Measurements from ENCODE around the gene CHRDL2. TPM values are rescaled to one million over a fixed set of nuclear protein-coding genes. Genes with fewer than 3 reads are reported as not detected.

The CHRDL2 gene
- total and polyA plus RNA-seq, 2 donors (not counting 3 experiments of a cell fraction or from before 2014, with no cell fraction given), result not detected

DNA sequence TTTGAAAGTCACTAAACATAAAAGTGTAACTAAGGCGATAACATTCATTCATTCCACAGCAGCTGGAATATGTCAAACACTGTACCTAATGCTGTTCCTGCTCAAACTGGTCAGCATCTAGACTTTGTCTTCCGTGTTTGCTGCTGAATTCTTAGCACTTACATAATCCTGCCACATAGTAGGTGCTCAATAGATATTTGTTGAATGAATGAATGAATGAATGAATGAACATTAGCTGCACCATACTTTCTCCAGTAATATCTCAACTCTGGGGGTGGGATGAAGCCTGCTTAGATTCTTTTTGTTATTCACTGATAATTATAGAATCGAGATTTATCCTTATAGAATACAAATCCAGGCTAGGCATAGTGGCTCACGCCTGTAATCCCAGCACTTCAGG lies 10.8 kb upstream of the CHRDL2 start:
- Histone ChIP-seq H3K9ac (replicated peaks; ENCODE audit: extremely low read depth, insufficient read depth, low read length) (no peak overlapping the region), H4K20me1 (replicated peaks; ENCODE audit: control insufficient read depth, extremely low read depth, insufficient read depth, low read length) (no peaks in the 10 kb centered on the region), H3K27me3 (ENCODE audit: control insufficient read depth in 2 of 2, insufficient read depth in 2 of 2, low read length in 2 of 2) (peaks cover 6 to 9% of the 10 kb centered on the region in 2 experiments), H3K79me2 (ENCODE audit: control insufficient read depth, insufficient read depth, low read length) (no peaks in the 10 kb centered on the region), H3K4me3 (replicated peaks in 1 of 3; ENCODE audit: insufficient read depth in 1 of 3, low read depth in 1 of 3, low read length in 3 of 3) (no peak overlapping the region), H3K36me3 (ENCODE audit: control insufficient read depth in 2 of 2, extremely low read depth in 1 of 2, insufficient read depth in 2 of 2, low read length in 2 of 2) (no peaks in the 10 kb centered on the region), H3K27ac (ENCODE audit: insufficient read depth, low read depth, low read length) (no peak overlapping the region), H3K9me1 (replicated peaks; ENCODE audit: control insufficient read depth, extremely low read depth, insufficient read depth, low read length) (no peaks in the 10 kb centered on the region), H2AFZ (ENCODE audit: low read depth, low read length) (no peak overlapping the region), H3K9me3 (replicated peaks; ENCODE audit: control insufficient read depth, insufficient read depth, low read length) (no peaks in the 10 kb centered on the region), H3K4me2 (ENCODE audit: insufficient read depth, low read length) (no peak overlapping the region), H3K4me1 (ENCODE audit: control insufficient read depth, extremely low read depth, insufficient read depth, low read length) (no peaks in the 10 kb centered on the region)
- ChIA-PET CTCF (interaction anchor here (1.6 kb wide), 1 partner anchor 41 kb away, joined by 3 read pairs; no protein-coding TSS in a partner anchor), POLR2A (no interaction called here)
- dilution Hi-C loops (cut with MboI; ENCODE audit: extremely low pct_ligation_motif_present, low sequenced_read_pairs), result no loop called here
- TF ChIP-seq EZH2 (IDR thresholded peaks at IDR 0.05; ENCODE audit: borderline replicate concordance, low read depth, low read length, severe bottlenecking), result no peak
- no peak for TF ChIP-seq JUN (IDR thresholded peaks at IDR 0.05; ENCODE audit: borderline replicate concordance, insufficient read depth, insufficient read length, low read depth)
- TF ChIP-seq MYC (IDR thresholded peaks at IDR 0.05; ENCODE audit: low read depth, low read length), result no peak
- TF ChIP-seq, protein P1, sequence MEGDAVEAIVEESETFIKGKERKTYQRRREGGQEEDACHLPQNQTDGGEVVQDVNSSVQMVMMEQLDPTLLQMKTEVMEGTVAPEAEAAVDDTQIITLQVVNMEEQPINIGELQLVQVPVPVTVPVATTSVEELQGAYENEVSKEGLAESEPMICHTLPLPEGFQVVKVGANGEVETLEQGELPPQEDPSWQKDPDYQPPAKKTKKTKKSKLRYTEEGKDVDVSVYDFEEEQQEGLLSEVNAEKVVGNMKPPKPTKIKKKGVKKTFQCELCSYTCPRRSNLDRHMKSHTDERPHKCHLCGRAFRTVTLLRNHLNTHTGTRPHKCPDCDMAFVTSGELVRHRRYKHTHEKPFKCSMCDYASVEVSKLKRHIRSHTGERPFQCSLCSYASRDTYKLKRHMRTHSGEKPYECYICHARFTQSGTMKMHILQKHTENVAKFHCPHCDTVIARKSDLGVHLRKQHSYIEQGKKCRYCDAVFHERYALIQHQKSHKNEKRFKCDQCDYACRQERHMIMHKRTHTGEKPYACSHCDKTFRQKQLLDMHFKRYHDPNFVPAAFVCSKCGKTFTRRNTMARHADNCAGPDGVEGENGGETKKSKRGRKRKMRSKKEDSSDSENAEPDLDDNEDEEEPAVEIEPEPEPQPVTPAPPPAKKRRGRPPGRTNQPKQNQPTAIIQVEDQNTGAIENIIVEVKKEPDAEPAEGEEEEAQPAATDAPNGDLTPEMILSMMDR (IDR thresholded peaks at IDR 0.05; ENCODE audit: extremely low read depth in 1 of 2, insufficient read depth in 1 of 2, low read depth in 1 of 2, low read length in 2 of 2), result no peak
- TF ChIP-seq POLR2AphosphoS5 (IDR thresholded peaks at IDR 0.05; ENCODE audit: insufficient read depth, low read depth, low read length), result no peak
- TF ChIP-seq, protein P2, sequence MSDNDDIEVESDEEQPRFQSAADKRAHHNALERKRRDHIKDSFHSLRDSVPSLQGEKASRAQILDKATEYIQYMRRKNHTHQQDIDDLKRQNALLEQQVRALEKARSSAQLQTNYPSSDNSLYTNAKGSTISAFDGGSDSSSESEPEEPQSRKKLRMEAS (IDR thresholded peaks at IDR 0.05; ENCODE audit: insufficient read depth, insufficient read length), result no peak
- TF ChIP-seq GATA2 (IDR thresholded peaks at IDR 0.05; ENCODE audit: insufficient read depth, insufficient read length, low read depth, low read length), result no peak
- no peak for FAIRE-seq
- BruUV-seq (replicated peaks), result no TSS peak
- no peak for DNase-seq (ENCODE audit: low read depth, low spot score)
- intact Hi-C loops (cut with micrococcal nuclease), result no loop called here
